Body of pancreas (tissue), 4 donors: ENCODE data around the gene SH2D3C. TPM values are rescaled to one million over a fixed set of nuclear protein-coding genes. Genes with fewer than 3 reads are reported as not detected.
"Not testable (repeated sequence)": the region's sequence is repeated elsewhere in the genome, so short reads cannot be mapped to it uniquely, and the experiment has no call there.

Experiments
- ATAC-seq: fragments of 150-250 bp; one replicate; pipeline ENCODE4 v1.9.1; 2016
- DNase-seq, 4 donors: peaks; one replicate each; pipeline ENCODE4 v3.0.0-alpha.2; 2019
- H3K27ac ChIP-seq, 4 donors: fragments of 200-600 bp; sonication (generic); 1 replicate in 3 of 4; 2 replicates in 1 of 4; pipeline versions ENCODE4 v1.5.1 to v1.6.1; 2016 to 2019; ENCODE audit warnings: mild to moderate bottlenecking in 1 of 4, mixed read lengths in 1 of 4, moderate library complexity in 1 of 4
- H3K27me3 ChIP-seq, 2 donors: fragments of 200-600 bp; sonication (generic); one replicate each; pipeline ENCODE4 v1.6.0; 2016; ENCODE audit warnings: mild to moderate bottlenecking in 1 of 2
- H3K36me3 ChIP-seq, 2 donors: fragments of 200-600 bp; sonication (generic); replicated peaks in 1 of 2; 2 replicates each; pipeline ENCODE4 v1.5.1; 2016; ENCODE audit warnings: low read depth in 2 of 2; ENCODE audit not compliant: insufficient read depth in 1 of 2
- H3K4me1 ChIP-seq: fragments of 200-600 bp; sonication (generic); one replicate; pipeline ENCODE4 v1.6.0; 2016
- H3K4me3 ChIP-seq, 2 donors: fragments of 200-600 bp; sonication (generic); 1 replicate in 1 of 2; 2 replicates in 1 of 2; pipeline ENCODE4 v1.5.1; 2016 to 2019
- H3K9me3 ChIP-seq, 3 donors: fragments of 200-600 bp; sonication (generic); 1 replicate in 2 of 3; 2 replicates in 1 of 3; pipeline ENCODE4 v1.5.1; 2016
- CTCF ChIP-seq, 7 experiments: fragments of 450-650 bp in 4 of 7; fragments of 200-600 bp in 3 of 7; sonication (generic) in 3 of 7; IDR thresholded peaks; one replicate each; pipeline ENCODE4 v1.5.1; 2016 to 2019; ENCODE audit warnings: antibody characterized with exemption in 7 of 7
- POLR2A ChIP-seq, 3 donors: fragments of 450-650 bp; IDR thresholded peaks; one replicate each; pipeline ENCODE4 v1.6.1; 2016; ENCODE audit warnings: antibody characterized with exemption in 3 of 3, mild to moderate bottlenecking in 2 of 3
- WGBS, 2 donors: methylation state at CpG; one replicate each; pipeline ENCODE4 v1.1.5; 2017; 5-methylcytosine and 5-hydroxymethylcytosine counted together
- intact Hi-C: fragments of 100-400 bp; cut with DNase I; formaldehyde crosslinking; loops from one replicate; pipeline ENCODE4 v1.15.1; 2023
- total RNA-seq, 2 donors: library from RNA; depleted of rRNA; stranded (reverse); fragments of >200 nt; gene quantifications; one replicate each; pipeline ENCODE4 v1.1.0, GENCODE V29; 2016

SH2D3C gene
- total RNA-seq, 2 donors from 2014 or later = 3.3 to 4.2 TPM

- peak in 3 of 4 donors; percentile 55 to 61 (median 60) for DNase-seq
- Histone ChIP-seq H3K4me3 (no peak overlapping the region), H3K9me3 (no peaks in the 10 kb centered on the region), H3K36me3 (no peaks in the 10 kb centered on the region), H3K27ac (peak overlapping the region in 2 of 4 donors; percentile 55 to 63), H3K4me1 (no peaks in the 10 kb centered on the region), H3K27me3 (no peaks in the 10 kb centered on the region)
- TF ChIP-seq POLR2A (IDR thresholded peaks at IDR 0.05) (peak in 2 of 3 donors; percentile 11 to 23), CTCF (IDR thresholded peaks at IDR 0.05) (peak in 6 of 7 experiments; percentile 10 to 49 (median 39))
- intact Hi-C loops = no loop called here
- ATAC-seq = peak; percentile 59
- 39 to 47% methylated on average over 7 of the region's 7 CpGs for WGBS, 2 donors
Measured at GRCh38 chr9:127763918-127764384, 14.5 kb downstream of the SH2D3C start.

DNA sequence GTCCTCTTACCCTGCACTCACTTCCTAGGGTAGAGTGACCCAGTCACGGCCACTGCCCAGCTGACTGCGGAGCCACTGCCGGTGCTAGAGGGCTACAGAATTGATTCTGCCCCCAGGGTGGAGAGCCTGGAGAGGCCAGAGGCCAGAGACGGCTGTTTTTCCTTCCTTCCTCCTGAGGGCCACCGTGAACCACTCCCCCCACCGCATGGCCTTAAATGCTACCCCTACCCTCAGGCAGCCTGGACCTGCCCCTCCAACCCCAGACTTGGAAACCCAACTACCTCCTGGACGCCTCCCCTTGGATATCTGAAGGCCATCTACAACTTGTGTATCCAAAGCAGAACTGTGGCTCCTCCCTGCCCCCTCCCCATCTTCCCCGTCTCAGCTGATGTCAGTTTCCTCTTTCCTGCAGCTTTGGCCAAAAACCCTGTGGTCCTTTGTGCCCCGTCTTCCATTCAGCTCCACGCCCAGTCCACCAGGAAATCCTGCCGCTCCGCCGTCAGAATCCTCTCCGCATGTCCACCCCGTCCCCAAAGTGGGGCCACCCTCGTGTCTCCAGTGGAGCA lies 16.3 kb downstream of the SH2D3C start:
- H3K27me3 ChIP-seq = no peaks in the 10 kb centered on the region
- no peak overlapping the region for H3K4me3 ChIP-seq
- TF ChIP-seq CTCF (IDR thresholded peaks at IDR 0.05) = no peak
- peak in 1 of 3 donors; percentile 12 for TF ChIP-seq POLR2A (IDR thresholded peaks at IDR 0.05)
- WGBS, 2 donors = 45 to 61% methylated on average over 14 to 16 of the region's 16 CpGs
- intact Hi-C loops = no loop called here
- peak; percentile 33 for ATAC-seq
- peak overlapping the region in 2 of 4 donors; percentile 55 to 63 for H3K27ac ChIP-seq
- no peaks in the 10 kb centered on the region for H3K36me3 ChIP-seq
- peak in 2 of 4 donors; percentile 29 to 45 for DNase-seq
- H3K4me1 ChIP-seq = no peaks in the 10 kb centered on the region
- no peaks in the 10 kb centered on the region for H3K9me3 ChIP-seq

DNA sequence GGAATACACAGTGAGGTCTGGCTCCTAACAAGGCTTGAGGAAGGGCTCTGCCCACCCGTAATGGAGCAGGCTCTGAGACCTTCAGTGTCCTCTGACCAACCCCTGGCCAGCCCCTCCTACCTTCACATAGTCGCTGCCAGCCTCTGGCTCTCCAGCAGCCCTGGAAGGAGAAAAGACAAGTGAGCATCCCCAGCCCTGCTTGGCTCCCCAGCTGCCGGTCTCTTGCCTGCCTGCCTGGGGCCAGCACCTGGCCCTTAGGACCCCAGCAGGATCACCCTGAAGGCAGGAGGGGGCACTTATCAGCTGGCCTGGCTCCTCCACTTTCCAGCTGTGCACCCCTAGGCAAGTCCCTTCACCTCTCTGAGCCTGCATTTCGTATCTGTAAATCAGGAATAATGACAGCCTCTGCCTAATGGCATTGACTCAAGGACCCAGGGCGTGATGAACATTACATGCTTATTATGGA lies 16.9 kb downstream of the SH2D3C start:
- 49 to 53% methylated on average over 3 to 5 of the region's 5 CpGs for WGBS, 2 donors
- H3K36me3 ChIP-seq = no peaks in the 10 kb centered on the region
- H3K4me3 ChIP-seq = no peak overlapping the region
- H3K9me3 ChIP-seq = no peaks in the 10 kb centered on the region
- H3K4me1 ChIP-seq = no peaks in the 10 kb centered on the region
- ATAC-seq (no peak), DNase-seq (no peak)
- TF ChIP-seq CTCF (IDR thresholded peaks at IDR 0.05) (no peak), POLR2A (IDR thresholded peaks at IDR 0.05) (no peak)
- no peaks in the 10 kb centered on the region for H3K27me3 ChIP-seq
- intact Hi-C loops = no loop called here
- peak overlapping the region in 2 of 4 donors; percentile 17 to 29 for H3K27ac ChIP-seq

- TF ChIP-seq CTCF (IDR thresholded peaks at IDR 0.05) (no peak), POLR2A (IDR thresholded peaks at IDR 0.05) (no peak)
- Histone ChIP-seq H3K27me3 (no peaks in the 10 kb centered on the region), H3K36me3 (no peaks in the 10 kb centered on the region), H3K4me3 (no peak overlapping the region), H3K27ac (no peak overlapping the region), H3K9me3 (no peaks in the 10 kb centered on the region), H3K4me1 (no peaks in the 10 kb centered on the region)
- intact Hi-C loops = no loop called here
- ATAC-seq (no peak), DNase-seq (no peak)
- WGBS, 2 donors = 56 to 75% methylated on average over 3 to 5 of the region's 5 CpGs
Measured at GRCh38 chr9:127761061-127761460, 17.4 kb downstream of the SH2D3C start.

- peaks cover 7% of the 10 kb centered on the region for H3K4me1 ChIP-seq
- no peak overlapping the region for H3K27ac ChIP-seq
- no peaks in the 10 kb centered on the region for H3K36me3 ChIP-seq
- H3K9me3 ChIP-seq = no peaks in the 10 kb centered on the region
- TF ChIP-seq POLR2A (IDR thresholded peaks at IDR 0.05) = no peak
- TF ChIP-seq CTCF (IDR thresholded peaks at IDR 0.05) = no peak
- ATAC-seq (no peak), DNase-seq (no peak)
- peaks cover 0 to 11% of the 10 kb centered on the region in 2 donors for H3K27me3 ChIP-seq
- intact Hi-C loops = no loop called here
- WGBS, 2 donors = 75 to 95% methylated on average over 4 to 5 of the region's 5 CpGs
- no peak overlapping the region for H3K4me3 ChIP-seq
Measured at GRCh38 chr9:127758843-127759242, 19.6 kb downstream of the SH2D3C start.

GRCh38 chr9:127756776-127757175 lies 21.7 kb downstream of the SH2D3C start:
- 69 to 71% methylated on average over 11 of the region's 11 CpGs for WGBS, 2 donors
- ATAC-seq, H3K36me3 ChIP-seq, intact Hi-C loops, H3K4me1 ChIP-seq, H3K9me3 ChIP-seq, H3K27ac ChIP-seq, H3K4me3 ChIP-seq, DNase-seq: not testable (repeated sequence)
- H3K27me3 ChIP-seq = peaks cover 0 to 15% of the 10 kb centered on the region in 2 donors
